GM19438 (cell line): Measurements from ENCODE around the gene TIFAB.

Experiments used
- ATAC-seq: cut with Tn5 transposase; IDR thresholded peaks from one replicate; pipeline ENCODE4 v1.9.1; 2021; ENCODE audit warnings: low read depth; ENCODE audit not compliant: unreplicated experiment

TIFAB gene

DNA sequence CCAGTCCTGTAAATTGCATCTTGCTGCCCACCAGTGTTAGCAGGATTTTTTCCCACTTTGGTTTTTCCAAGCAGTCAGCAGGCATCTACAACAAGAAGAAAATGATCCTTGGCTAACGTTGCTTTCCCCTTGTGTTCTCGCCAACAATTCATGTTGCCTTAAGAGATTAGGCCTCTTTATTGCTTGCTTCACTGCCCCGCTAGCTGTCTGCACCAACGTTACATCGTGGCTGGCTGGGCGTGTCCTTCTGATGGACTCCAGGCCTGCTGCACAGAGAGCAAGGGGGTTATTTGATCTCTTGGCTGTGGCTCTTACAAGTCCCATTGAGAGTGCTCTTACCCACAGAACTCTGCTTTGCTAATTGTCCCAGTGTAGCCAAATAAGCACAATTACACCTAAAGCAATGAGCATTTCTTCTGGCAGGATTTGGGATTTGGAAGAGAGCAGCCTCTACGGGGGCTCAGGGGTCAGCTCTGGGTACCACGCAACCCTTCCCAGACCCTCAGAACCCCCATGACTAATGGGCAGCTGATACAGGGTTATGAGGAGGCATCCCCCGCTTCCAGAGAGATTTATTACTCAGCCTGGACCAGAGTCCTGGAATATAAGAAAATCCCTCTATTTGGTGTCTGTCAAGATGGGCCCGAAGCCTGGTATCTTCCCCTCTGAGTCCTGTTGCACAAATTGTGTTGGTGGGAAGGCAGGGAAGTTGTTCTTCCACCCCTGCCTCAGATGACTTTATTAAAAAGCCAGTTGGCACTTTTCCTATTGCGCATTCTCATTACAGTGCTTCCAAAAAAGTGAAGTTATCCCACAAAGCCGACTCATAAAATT lies 22.6 kb downstream of the TIFAB start:
- no peak for ATAC-seq

DNA sequence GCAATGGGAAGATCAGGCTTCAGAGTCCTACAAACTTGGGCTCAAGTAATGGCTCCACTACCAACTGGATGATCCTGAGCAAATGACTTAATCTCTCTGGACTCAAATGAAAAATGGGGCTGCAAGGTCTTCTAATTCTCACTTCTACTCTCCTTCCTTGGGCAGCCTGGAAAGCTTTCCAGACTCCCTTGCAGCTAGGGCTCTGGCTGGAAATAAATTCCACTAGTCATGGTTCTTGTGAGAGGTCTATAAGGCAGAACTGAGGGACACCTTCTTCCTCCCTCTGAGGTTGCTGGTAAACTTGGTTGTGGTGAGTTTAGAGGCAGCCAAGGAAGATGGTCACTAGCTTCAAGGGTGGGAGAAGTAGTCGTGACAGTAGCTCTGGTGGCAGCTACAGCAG lies 23.6 kb downstream of the TIFAB start:
- no peak for ATAC-seq

DNA sequence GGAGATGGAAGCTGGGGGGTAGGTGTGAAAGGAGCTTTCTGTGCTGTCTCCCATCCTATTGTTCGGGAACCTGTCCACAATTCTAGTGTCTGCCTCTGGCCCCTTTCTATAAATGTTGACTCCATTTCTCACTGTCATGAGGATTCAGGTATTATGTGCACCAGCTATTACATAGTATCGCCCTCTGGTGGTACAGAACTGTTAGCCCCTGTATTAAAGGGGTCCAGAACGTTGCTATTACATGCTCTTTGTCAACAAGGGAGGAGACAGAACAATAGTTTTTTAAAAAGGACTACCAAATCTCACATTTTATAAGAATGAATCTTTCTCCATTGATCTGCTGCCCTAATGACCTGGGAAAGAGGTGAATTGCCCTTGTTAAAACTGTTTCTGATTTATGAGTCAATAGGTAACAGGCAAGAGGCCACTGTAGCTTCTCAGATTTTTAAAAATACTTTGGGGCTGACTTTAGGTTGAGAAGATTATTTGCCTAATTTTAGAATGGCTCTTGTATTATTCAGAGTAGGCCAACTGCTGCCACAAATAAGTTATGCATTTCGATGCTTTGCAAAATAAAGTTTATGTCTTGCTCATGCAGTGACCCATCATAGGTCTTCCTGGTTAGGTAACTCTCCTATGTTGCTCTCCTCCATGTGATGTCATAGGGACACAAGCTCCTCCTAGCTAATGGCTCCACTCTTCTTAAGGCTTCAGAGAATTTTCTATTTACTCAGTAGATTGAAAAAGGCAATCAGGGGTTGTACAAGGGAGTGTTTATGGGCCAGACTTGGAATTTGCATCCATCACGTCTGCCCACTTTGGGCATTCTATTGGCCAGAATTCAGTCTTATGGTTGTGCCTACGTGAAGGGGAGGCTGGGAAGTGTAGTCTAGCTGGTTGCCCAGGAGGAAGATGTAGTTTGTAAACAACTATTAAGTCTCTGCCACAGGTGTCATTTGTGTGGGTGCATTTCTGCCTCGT lies 25.8 kb downstream of the TIFAB start:
- no peak for ATAC-seq

DNA sequence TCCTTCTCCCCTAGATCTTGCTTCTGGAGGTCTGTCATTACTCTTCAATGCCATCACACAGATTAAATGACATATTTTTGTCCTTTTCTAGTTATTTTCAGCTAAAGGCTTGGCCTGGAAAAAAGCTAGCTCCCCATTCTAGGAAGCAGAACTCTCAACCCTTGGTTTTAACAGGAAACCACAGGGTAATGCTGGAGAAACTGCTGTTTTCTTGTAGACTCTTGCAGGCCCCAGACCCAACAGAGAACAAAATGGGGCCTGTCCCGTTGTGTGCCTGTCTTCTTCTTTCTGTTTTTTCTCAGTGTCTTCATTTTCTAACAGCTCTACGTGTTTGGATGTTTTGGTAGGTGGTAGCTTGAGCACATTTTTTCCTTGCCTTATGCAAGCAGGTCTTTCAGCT lies 26.5 kb downstream of the TIFAB start:
- ATAC-seq, result no peak

DNA sequence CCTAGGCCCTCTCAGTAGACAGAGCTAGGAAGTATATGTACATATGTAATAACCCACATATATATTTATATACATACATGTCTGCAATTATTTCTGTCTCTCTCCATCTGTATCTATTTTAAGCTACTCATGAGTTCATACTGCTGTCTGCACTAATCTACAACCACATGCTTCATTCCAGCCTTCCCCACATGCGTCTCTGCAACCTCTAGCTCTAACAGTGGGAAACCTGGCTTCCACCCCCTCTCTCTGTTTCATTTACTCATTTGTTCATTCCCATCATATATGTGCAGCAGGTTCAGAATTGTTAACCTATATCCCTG lies 28.3 kb downstream of the TIFAB start:
- no peak for ATAC-seq

DNA sequence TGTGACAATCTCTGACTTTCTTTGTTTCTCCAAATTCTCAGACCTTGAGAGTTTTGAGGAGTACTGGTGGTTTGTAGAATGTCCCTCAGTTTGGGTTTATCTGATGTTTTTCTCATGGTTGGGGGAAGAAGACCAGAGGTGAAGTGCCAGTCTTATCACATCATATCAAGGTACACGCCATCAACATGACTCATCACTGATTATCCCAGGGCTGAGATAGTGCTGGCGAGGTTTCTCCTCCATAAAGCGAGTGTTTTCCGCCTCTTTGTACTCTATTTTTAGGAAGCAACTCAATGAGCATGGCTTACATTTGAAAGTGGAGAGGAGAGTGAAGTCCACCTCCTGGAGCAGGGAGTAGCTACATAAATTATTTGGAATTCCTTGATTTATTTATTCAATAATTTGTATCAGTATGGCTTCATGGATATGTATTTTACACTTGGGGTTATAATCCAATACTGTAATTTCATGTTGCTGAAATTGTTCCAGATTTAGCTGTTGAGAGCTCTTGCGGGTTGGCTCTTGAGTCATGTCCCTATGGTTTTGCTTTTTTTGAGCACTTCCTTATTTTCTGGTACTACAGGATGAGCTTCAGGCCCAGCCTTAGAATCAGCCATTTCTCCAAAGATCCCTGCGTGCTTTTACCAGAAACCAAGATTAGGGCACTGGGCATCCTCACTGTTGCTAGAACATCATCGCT lies 28.9 kb downstream of the TIFAB start:
- no peak for ATAC-seq

DNA sequence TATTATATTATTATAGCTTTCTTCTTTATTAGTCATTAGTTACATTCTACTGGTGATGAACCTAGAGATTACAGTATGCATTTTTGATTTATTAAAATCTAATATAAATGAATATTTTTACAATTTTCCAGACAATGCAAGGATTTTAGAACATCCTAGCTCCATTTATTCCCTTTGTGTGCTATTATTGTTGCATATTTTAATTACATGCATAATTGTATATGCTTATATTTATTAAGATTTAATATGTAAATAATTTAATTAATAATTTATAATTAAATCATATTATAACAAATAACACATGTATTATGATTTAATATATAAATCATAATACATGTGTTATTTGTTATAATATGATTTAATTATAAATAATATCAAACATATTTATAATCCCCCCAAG lies 29.7 kb downstream of the TIFAB start:
- no peak for ATAC-seq

DNA sequence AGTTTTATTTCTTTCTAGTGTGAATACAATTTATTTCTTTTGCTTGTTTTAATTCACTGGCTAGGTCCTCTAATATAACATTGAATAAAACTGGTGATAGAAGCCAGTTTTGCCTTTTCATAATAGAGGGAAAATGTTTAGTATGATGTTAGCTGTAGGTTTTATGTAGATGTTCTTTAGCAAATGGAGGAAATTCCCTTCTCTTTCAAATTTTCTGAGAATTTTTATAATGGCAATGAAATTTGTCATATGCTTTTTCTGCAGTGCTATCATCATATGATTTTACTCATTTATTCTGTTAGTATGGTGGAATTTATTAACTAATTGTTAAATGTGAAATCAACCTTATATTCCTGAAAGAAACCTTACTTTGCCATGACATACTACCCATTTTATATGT lies 35.1 kb downstream of the TIFAB start:
- no peak for ATAC-seq

DNA sequence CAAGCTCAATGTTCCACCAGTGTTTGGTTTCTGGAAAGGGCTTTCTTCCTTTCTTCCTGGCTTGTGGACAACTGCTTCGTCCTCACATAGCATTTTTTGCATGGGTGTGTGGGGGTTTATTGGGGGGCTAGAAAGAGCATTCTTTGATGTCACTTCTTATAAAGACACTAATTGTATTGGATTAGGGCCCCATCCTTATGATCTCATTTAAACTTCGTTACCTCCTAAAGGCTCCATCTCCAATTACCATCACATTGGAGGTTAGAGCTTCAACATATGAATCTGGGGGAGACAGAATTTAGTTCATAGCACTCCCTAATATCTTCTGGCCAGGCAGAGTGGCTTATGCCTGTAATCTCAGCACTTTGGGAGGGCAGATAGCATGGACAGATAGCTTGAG lies 47.1 kb downstream of the TIFAB start:
- ATAC-seq, result no peak

DNA sequence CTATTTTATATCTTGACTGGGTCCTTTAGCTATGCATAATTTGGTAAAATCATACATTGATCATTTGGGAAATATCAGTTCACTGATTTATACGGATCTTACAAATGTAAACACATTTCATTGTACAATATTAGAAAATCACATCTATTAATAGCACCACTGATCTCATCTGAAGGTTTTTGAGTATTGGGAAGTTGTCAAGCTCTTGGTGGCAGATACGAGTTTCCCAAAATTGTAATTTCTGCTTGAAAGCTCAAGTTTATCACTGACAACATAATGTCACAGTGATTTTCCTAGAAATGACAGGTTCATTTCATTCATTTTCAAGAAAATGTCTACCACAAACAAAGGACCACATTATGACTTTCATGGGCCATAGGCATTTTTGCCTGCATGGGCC lies 50.1 kb downstream of the TIFAB start:
- ATAC-seq, result no peak

DNA sequence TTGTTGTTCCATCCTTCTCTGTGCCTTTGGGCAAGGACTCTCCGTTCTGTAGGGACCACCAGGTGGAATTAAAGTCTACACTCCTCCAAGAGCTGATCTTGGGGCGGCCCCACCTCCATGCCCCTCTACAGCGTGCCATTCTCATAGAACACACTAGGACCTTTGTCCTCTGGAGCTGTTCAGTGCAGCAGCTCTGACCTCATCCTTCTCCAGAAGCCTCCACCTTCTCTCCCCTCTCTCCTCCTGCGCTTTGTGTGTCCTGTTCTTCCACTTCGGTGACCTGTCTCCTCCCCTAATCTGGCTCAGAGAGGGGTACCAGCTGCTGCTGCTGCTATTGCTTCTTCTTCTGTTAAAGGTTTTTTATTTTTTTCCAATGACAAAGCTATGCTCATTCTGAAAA lies 51.3 kb downstream of the TIFAB start:
- no peak for ATAC-seq

DNA sequence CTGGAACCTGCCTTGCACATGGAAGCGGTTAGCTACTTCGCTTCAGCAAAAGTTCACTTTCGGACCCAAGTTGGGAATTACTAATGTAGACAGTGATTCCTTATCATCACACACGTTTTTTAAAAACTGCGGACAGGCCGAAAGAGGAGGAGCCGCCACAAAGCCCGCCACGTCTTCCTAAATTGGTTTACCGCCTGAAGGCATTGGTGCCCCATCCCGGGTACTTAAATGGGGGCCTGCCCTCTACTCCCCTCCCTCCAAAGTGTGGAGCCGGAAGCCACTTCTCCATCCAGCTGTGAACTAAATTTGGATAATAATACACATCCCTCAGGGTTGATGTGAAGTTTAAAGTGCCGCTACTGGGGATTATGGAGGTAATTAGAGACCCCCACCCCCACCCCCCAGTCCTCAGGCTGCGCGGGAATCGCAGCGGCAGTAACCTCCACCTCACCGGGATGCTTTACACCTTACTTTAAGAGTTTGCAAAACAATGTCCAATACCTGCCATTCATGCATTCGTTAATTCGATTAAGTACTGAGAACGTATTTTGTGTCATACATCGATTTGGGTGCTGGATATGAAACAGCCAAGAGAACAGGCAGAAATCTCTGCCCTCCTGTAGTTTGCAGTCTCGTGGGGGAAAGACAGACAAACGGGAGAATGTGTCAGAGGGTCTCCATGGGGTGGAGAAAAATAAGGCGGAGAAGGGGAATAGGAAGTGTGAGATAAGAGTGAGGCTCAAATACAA lies 52.2 kb downstream of the TIFAB start:
- ATAC-seq, result no peak

DNA sequence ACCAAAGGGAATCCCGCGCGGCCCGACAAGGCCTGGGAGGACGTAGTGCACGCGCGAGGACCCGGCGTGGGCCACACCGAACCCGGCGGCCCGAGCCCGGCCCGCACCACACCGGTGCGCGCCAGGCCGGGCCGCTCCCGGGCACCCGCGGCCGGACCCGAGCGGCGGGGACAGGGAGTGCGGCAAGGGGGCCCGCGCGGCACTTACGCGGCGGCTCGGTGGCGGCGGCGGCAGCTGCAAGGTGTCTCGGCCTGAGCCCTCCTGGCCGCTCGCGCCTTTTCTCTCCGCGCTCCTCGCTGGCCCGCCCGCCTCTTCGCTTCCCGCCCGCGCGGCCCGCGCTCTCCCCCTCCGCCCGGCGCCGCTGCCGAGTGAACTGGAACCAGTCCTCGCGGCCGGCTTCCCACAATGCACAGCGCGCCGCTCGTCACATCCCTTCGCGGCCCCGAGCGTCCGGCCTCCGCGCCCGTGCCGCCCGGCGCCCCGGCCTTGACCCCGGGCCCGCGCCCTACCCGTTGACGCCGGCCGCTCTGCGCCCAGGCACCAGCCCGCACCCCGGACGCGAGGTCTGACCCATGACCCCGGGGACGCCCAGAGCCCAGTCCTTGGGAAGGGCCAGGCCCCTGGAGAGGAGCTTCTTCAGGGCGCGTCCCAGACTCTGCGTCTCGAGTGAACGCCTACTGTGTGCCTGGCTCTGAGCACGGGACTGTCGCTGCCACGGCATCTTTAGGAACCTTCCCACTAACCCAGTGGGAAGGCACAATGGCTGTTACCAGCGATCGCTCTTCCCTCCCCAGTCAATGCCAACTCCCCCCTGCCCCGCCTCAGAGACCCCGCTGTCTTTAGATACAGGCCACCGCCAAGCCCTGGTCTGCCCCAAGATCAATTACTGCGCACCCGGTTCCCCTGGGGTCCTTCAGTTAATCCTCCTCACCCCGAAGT lies 53.0 kb downstream of the TIFAB start, which contains the start of gene MACROH2A1:
TSS of gene MACROH2A1 (minus strand) at position 377 of the 939 bp plus-strand sequence. CDS start 10,138 bp downstream, outside the sequence.
- ATAC-seq, result peak; percentile 80

DNA sequence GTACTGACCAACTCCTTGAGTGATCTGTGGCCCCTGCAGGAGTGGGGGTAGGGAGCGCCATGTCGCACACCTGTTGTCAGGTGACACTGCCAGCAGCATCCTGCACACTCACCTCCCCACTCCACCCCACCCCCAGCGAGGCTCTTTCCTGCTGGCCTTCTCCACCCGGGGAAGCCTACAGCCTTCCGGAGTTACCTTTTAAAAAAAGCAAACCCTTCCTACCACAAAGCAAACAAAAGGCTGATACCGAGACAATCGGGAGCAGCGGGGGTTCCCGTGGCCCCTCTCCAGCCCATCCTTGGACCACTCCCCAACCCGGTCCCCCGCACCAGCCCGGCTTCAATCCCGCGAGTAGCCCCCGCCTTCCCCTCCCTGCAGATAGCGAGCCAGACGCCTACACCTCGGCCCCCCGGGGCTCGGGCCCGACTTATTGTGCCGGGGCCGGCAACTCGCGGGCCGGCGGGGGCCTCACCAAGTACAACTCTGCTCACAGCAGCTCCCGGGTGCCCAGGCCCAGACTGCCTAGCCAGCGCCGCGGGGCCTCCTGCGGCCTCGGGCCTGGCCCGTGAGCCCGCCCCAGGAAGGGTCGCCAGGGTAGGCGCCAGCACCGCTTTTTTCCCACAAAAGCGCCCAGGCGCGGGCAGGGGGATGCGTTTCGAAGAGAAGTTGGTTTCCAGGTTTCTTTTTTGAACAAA lies 53.8 kb downstream of the TIFAB start:
- peak; percentile 29 for ATAC-seq
